ENCODE data around the gene MYH6. TPM values are rescaled to one million over a fixed set of nuclear protein-coding genes. Genes with fewer than 3 reads are reported as not detected.

The MYH6 gene
- total RNA-seq, 1 experiment from 2014 or later = 0.09 TPM

- TF ChIP-seq HMGXB4 (CRISPR knock-in tag; IDR thresholded peaks at IDR 0.05) (no peak), EMX1 (CRISPR knock-in tag; IDR thresholded peaks at IDR 0.05) (no peak), FOXP1 (CRISPR knock-in tag; IDR thresholded peaks at IDR 0.05; ENCODE audit: borderline replicate concordance) (no peak), ZNF423 (CRISPR knock-in tag; IDR thresholded peaks at IDR 0.05) (no peak), TCF7 (CRISPR knock-in tag; IDR thresholded peaks at IDR 0.05; ENCODE audit: low read depth) (no peak), ATF1 (CRISPR knock-in tag; IDR thresholded peaks at IDR 0.05) (no peak), ZNF425 (CRISPR knock-in tag; conservative IDR thresholded peaks at IDR 0.05) (no peak), OVOL2 (CRISPR knock-in tag; IDR thresholded peaks at IDR 0.05; ENCODE audit: borderline replicate concordance) (no peak)
Observed at GRCh38 chr14:23454445-23454856, 46.4 kb upstream of the MYH6 start (continued).

- Mint-ChIP-seq H3K4me3 (no peak overlapping the region), H3K9me3 (no peaks in the 10 kb centered on the region), H3K27me3 (ENCODE audit: low read depth) (no peaks in the 10 kb centered on the region), H3K27ac (no peak overlapping the region), H3K4me1 (peaks cover 11% of the 10 kb centered on the region), H3K36me3 (no peaks in the 10 kb centered on the region)
- ATAC-seq (no peak), DNase-seq (ENCODE audit: low spot score) (no peak)
- POLR2A ChIA-PET = no interaction called here
- CTCF ChIA-PET = interaction anchor here (0.6 to 1.5 kb wide), 2 partner anchors 72 to 92 kb away, joined by 3 to 4 read pairs; no protein-coding TSS in a partner anchor
- TF ChIP-seq PRRX2 (CRISPR knock-in tag; IDR thresholded peaks at IDR 0.05) (no peak), ZNF532 (CRISPR knock-in tag; IDR thresholded peaks at IDR 0.05; ENCODE audit: borderline replicate concordance) (no peak), CDX4 (CRISPR knock-in tag; IDR thresholded peaks at IDR 0.05; ENCODE audit: borderline replicate concordance) (no peak), FOXK1 (CRISPR knock-in tag; IDR thresholded peaks at IDR 0.05) (no peak), NR3C1 (CRISPR knock-in tag; conservative IDR thresholded peaks at IDR 0.05; ENCODE audit: low read depth) (no peak), ZNF317 (CRISPR knock-in tag; IDR thresholded peaks at IDR 0.05; ENCODE audit: borderline replicate concordance, low read depth) (no peak)
Observed at GRCh38 chr14:23452237-23452636, 44.2 kb upstream of the MYH6 start.

GRCh38 chr14:23450379-23450778, 42.3 kb upstream of the MYH6 start:
- no peak overlapping the region for H3K27ac Mint-ChIP-seq
- H3K4me3 Mint-ChIP-seq = no peak overlapping the region
- H3K4me1 Mint-ChIP-seq = peaks cover 11% of the 10 kb centered on the region
- no peaks in the 10 kb centered on the region for H3K9me3 Mint-ChIP-seq
- TF ChIP-seq ARID4B (CRISPR knock-in tag; IDR thresholded peaks at IDR 0.05; ENCODE audit: borderline replicate concordance) (no peak), ATF3 (CRISPR knock-in tag; conservative IDR thresholded peaks at IDR 0.05) (peak; percentile 76; the same call in 1 of the 2 replicates)
- DNase-seq (ENCODE audit: low spot score) (peak; percentile 47), ATAC-seq (peak; percentile 78)
- CTCF ChIA-PET = interaction anchor here (0.8 to 1.2 kb wide), 4 partner anchors 68 to 156 kb away, joined by 3 to 5 read pairs (median 4); partner anchors contain the start of gene CMTM5
- POLR2A ChIA-PET = no interaction called here
- H3K36me3 Mint-ChIP-seq = no peaks in the 10 kb centered on the region
- H3K27me3 Mint-ChIP-seq (ENCODE audit: low read depth) = no peaks in the 10 kb centered on the region; the same call in 1 of the 2 replicates
